Keratinocyte (primary cell): Measurements from ENCODE around the gene SELENOS. TPM values are rescaled to one million over a fixed set of nuclear protein-coding genes. Genes with fewer than 3 reads are reported as not detected.

ENCODE experiments used
- DNase-seq: peaks from one replicate; pipeline ENCODE4 v3.0.0-alpha.2; 2011; ENCODE audit warnings: low read depth, missing footprints, low spot score
- FAIRE-seq: peaks from 2 replicates; lab custom pipeline; 2011; peaks lifted over from hg19 to GRCh38; lab: Jason Lieb, UNC
- H2AFZ ChIP-seq: 2 replicates; pipeline ENCODE4 v1.6.0; 2012; ENCODE audit warnings: low read length, control low read depth, inconsistent platforms; ENCODE audit not compliant: control insufficient read depth
- H3K27ac ChIP-seq: 2 replicates; pipeline ENCODE4 v1.5.1; 2011; ENCODE audit warnings: low read length; ENCODE audit not compliant: control insufficient read depth, insufficient read depth
- H3K27me3 ChIP-seq: 3 replicates; pipeline ENCODE4 v1.6.0; 2011; ENCODE audit warnings: low read length; ENCODE audit not compliant: control insufficient read depth, insufficient read depth; ENCODE audit errors: extremely low read depth
- H3K36me3 ChIP-seq, 2 experiments: 2 replicates in 1 of 2; 3 replicates in 1 of 2; pipeline ENCODE4 v1.5.1; 2011; ENCODE audit warnings: low read length in 2 of 2, mild to moderate bottlenecking in 1 of 2; ENCODE audit not compliant: control insufficient read depth in 2 of 2, insufficient read depth in 2 of 2; ENCODE audit errors: extremely low read depth in 1 of 2
- H3K4me1 ChIP-seq: 3 replicates; pipeline ENCODE4 v1.5.1; 2011; ENCODE audit warnings: low read length; ENCODE audit not compliant: control insufficient read depth, insufficient read depth; ENCODE audit errors: extremely low read depth
- H3K4me2 ChIP-seq: 3 replicates; pipeline ENCODE4 v1.6.0; 2011; ENCODE audit warnings: low read depth, low read length; ENCODE audit not compliant: control insufficient read depth, insufficient read depth; ENCODE audit errors: extremely low read depth
- H3K4me3 ChIP-seq, 3 experiments: fragments of 200-600 bp in 1 of 3; sonication (generic) in 1 of 3; 2 replicates in 2 of 3; 3 replicates in 1 of 3; pipeline ENCODE4 v1.5.1; 2011 to 2016; ENCODE audit warnings: low read length in 3 of 3, mild to moderate bottlenecking in 3 of 3, control low read depth in 2 of 3, inconsistent platforms in 1 of 3, low read depth in 1 of 3, mixed read lengths in 1 of 3, mixed run types in 1 of 3, moderate library complexity in 1 of 3; ENCODE audit not compliant: control insufficient read depth in 2 of 3, insufficient read depth in 2 of 3; ENCODE audit errors: extremely low read depth in 1 of 3
- H3K79me2 ChIP-seq: 2 replicates; pipeline ENCODE4 v1.6.0; 2012; ENCODE audit warnings: low read length; ENCODE audit not compliant: control insufficient read depth, insufficient read depth
- H3K9ac ChIP-seq: 3 replicates; pipeline ENCODE4 v1.6.0; 2011; ENCODE audit warnings: low read length; ENCODE audit not compliant: control insufficient read depth, insufficient read depth; ENCODE audit errors: extremely low read depth
- H3K9me1 ChIP-seq: 3 replicates; pipeline ENCODE4 v1.6.0; 2011; ENCODE audit warnings: low read length; ENCODE audit not compliant: control insufficient read depth, insufficient read depth; ENCODE audit errors: extremely low read depth
- H3K9me3 ChIP-seq: 2 replicates; pipeline ENCODE4 v1.5.1; 2012; ENCODE audit warnings: low read depth, low read length; ENCODE audit not compliant: control insufficient read depth
- H4K20me1 ChIP-seq: 3 replicates; pipeline ENCODE4 v1.6.0; 2011; ENCODE audit warnings: low read length; ENCODE audit not compliant: control insufficient read depth, insufficient read depth; ENCODE audit errors: extremely low read depth
- EZH2 ChIP-seq: IDR thresholded peaks from one replicate; pipeline ENCODE4 v1.6.1; 2012; ENCODE audit warnings: inconsistent platforms, mild to moderate bottlenecking, low read length, moderate library complexity
- dilution Hi-C: fragments of 300-500 bp; cut with MboI; formaldehyde crosslinking; loops from one replicate; pipeline ENCODE4 v1.7.0; 2020; ENCODE audit warnings: low sequenced_read_pairs; ENCODE audit not compliant: extremely low pct_ligation_motif_present
- polyA plus RNA-seq, 5 experiments: library from polyadenylated mRNA; depleted of rRNA in 3 of 5; stranded (reverse) in 3 of 5; stranded (forward) in 1 of 5; unstranded in 1 of 5; fragments of >200 nt; gene quantifications; 1 replicate in 1 of 5; 2 replicates in 3 of 5; 3 replicates in 1 of 5; pipeline versions ENCODE4 v1.2.1 to v1.2.3, GENCODE V29; 2011 to 2012; ENCODE audit warnings: missing spikeins in 2 of 5, low read depth in 1 of 5, low replicate concordance in 1 of 5
- TF ChIP-seq, protein P1 (sequence below), 3 experiments: IDR thresholded peaks in 1 of 3; conservative IDR thresholded peaks in 1 of 3; optimal IDR thresholded peaks in 1 of 3; 2 replicates in 2 of 3; 3 replicates in 1 of 3; pipeline versions ENCODE3 to v1.5.1; 2011; ENCODE audit warnings: low read length in 3 of 3, mild to moderate bottlenecking in 3 of 3, moderate library complexity in 2 of 3, control low read depth in 1 of 3, inconsistent platforms in 1 of 3; ENCODE audit not compliant: insufficient read depth in 2 of 3; ENCODE audit errors: extremely low read depth in 1 of 3

Gene SELENOS
- polyA plus RNA-seq, 1 donor (not counting 4 experiments of a cell fraction or from before 2014, with no cell fraction given) = 82.2 TPM

DNA sequence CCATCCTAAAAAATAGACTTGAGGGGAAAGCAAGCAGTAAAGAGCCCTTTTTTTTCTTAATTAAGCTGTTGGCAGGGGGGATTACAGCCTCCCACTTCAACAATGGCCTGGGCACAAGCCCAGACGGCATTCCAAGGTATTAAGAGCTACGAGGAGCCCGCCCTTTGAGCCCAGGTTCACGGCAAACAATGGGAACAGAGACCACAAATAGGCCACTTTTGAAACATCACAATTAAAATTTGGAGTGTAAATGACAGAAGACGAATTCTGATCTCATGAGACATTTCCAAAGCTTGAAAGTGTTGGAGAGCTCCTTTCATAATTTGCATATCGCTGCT lies 34.3 kb downstream of the SELENOS start:
- peaks cover 8% of the 10 kb centered on the region for H3K9me1 ChIP-seq
- DNase-seq = no peak
- H3K79me2 ChIP-seq = peaks cover 100% of the 10 kb centered on the region
- peaks cover 4 to 11% of the 10 kb centered on the region in 2 experiments for H3K36me3 ChIP-seq
- H3K4me1 ChIP-seq = peaks cover 37% of the 10 kb centered on the region
- no peak overlapping the region for H3K27ac ChIP-seq
- no peak for FAIRE-seq
- H3K27me3 ChIP-seq = no peaks in the 10 kb centered on the region
- no peak overlapping the region for H3K4me3 ChIP-seq
- dilution Hi-C loops = no loop called here
- H2AFZ ChIP-seq = no peak overlapping the region
- no peak overlapping the region for H3K9ac ChIP-seq
- H3K4me2 ChIP-seq = peak overlapping the region; percentile 17
- H3K9me3 ChIP-seq = no peaks in the 10 kb centered on the region
- TF ChIP-seq, protein P1, sequence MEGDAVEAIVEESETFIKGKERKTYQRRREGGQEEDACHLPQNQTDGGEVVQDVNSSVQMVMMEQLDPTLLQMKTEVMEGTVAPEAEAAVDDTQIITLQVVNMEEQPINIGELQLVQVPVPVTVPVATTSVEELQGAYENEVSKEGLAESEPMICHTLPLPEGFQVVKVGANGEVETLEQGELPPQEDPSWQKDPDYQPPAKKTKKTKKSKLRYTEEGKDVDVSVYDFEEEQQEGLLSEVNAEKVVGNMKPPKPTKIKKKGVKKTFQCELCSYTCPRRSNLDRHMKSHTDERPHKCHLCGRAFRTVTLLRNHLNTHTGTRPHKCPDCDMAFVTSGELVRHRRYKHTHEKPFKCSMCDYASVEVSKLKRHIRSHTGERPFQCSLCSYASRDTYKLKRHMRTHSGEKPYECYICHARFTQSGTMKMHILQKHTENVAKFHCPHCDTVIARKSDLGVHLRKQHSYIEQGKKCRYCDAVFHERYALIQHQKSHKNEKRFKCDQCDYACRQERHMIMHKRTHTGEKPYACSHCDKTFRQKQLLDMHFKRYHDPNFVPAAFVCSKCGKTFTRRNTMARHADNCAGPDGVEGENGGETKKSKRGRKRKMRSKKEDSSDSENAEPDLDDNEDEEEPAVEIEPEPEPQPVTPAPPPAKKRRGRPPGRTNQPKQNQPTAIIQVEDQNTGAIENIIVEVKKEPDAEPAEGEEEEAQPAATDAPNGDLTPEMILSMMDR (optimal IDR thresholded peaks at IDR 0.05 in 1 of 3, IDR thresholded peaks at IDR 0.05 in 1 of 3, conservative IDR thresholded peaks at IDR 0.05 in 1 of 3; ENCODE audit: extremely low read depth in 1 of 3, insufficient read depth in 2 of 3, low read length in 3 of 3) = no peak
- TF ChIP-seq EZH2 = no peak
- peaks cover 29% of the 10 kb centered on the region for H4K20me1 ChIP-seq

DNA sequence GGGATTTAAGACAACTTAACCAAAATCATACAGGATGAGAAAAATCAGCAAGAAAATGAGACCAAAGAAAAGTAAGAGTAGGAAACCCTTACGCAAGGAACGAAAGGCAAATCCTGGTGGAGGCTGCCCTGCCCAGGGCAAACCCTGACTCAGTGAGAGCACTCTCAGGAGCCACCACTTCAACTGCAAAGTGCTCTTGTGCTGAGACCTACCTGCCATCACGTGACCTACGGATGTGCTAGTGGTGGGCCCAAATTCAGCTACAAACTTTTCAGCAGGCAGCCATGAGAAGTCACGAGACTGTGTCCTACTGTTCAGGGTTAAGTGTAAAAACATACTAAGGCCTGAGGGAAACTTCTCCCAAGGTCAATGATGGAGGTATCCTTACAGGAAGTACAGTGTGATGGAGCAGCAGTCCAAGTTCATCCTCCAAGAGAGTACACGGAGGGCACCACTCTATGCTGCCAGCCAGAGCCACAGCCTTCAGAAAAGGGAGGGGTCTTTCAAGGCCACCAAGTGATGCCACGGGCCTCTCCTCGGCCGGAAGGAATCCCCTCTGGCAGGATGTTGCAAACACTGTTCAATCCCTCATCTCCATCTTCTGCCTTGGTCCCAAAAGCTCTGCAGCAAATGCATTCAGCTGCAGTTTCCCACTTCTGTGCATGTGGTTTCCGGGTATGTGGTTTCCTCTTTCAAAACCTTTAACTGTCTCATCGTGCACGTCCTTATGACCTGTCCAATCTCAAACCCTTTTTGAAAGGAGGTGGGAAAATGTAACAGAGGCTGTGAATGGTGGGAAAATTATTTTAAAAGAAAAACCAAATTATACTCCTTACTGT lies 34.9 kb downstream of the SELENOS start:
- no peak for TF ChIP-seq EZH2
- TF ChIP-seq, protein P1 (optimal IDR thresholded peaks at IDR 0.05 in 1 of 3, IDR thresholded peaks at IDR 0.05 in 1 of 3, conservative IDR thresholded peaks at IDR 0.05 in 1 of 3; ENCODE audit: extremely low read depth in 1 of 3, insufficient read depth in 2 of 3, low read length in 3 of 3) = no peak
- peaks cover 29% of the 10 kb centered on the region for H4K20me1 ChIP-seq
- peaks cover 4 to 10% of the 10 kb centered on the region in 2 experiments for H3K36me3 ChIP-seq
- H3K9me1 ChIP-seq = peaks cover 8% of the 10 kb centered on the region
- FAIRE-seq = no peak
- H3K27me3 ChIP-seq = no peaks in the 10 kb centered on the region
- H3K9me3 ChIP-seq = no peaks in the 10 kb centered on the region
- peaks cover 35% of the 10 kb centered on the region for H3K4me1 ChIP-seq
- H3K79me2 ChIP-seq = peaks cover 100% of the 10 kb centered on the region
- no peak overlapping the region for H3K4me3 ChIP-seq
- H3K27ac ChIP-seq = no peak overlapping the region
- H2AFZ ChIP-seq = no peak overlapping the region
- H3K4me2 ChIP-seq = no peak overlapping the region
- dilution Hi-C loops = no loop called here
- H3K9ac ChIP-seq = no peak overlapping the region
- no peak for DNase-seq
